ENCODE measurements around the gene EFCAB11. TPM values are rescaled to one million over a fixed set of nuclear protein-coding genes. Genes with fewer than 3 reads are reported as not detected.
A peak's percentile ranks its signal among the peaks of the same experiment; 100 is the strongest.

Gene EFCAB11
- total RNA-seq, 3 donors from 2014 or later (not counting 1 experiment from before 2014, with no cell fraction given), result 3.9 to 5.2 (median 4.0) TPM

DNA sequence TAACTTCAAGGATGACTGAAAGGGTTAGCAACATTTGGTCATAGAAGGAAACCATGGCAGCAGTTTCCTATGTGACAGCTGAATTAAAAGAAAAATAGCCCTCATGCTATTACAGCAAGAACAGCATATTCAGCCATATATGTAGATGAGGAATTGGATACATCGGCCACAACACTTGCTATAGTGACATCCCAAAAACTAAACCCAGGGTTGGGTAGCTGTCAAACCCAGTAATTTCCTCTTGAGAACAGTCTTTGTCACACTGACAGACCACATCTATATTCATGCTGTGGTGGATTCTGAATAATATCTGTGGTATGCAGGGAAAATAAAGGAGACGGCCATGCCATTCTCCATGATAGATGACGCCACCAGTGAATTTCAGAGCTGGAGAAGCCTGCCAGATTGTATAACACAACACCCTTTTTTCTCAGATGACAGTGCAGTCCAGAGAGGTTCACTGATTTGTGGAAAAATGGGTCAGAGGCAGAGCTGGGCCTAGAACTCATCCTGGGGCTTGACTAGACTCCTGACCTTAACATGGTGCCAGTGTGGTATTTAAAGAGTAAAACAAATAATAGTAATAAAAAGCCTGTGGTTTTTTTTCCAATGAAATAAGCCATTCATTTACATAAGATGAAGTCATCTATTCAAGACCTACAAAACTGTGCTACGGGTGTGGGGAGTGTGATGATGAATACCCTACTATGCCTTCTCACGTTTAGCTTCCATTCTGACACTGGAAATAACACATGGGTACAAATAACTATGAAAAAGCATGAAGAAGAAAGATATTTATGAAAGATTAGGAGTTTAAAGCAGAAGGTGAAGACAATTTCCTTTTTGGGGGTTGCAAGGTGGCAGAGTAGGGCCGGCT lies 32.3 kb downstream of the EFCAB11 start:
- TF ChIP-seq, protein P1, sequence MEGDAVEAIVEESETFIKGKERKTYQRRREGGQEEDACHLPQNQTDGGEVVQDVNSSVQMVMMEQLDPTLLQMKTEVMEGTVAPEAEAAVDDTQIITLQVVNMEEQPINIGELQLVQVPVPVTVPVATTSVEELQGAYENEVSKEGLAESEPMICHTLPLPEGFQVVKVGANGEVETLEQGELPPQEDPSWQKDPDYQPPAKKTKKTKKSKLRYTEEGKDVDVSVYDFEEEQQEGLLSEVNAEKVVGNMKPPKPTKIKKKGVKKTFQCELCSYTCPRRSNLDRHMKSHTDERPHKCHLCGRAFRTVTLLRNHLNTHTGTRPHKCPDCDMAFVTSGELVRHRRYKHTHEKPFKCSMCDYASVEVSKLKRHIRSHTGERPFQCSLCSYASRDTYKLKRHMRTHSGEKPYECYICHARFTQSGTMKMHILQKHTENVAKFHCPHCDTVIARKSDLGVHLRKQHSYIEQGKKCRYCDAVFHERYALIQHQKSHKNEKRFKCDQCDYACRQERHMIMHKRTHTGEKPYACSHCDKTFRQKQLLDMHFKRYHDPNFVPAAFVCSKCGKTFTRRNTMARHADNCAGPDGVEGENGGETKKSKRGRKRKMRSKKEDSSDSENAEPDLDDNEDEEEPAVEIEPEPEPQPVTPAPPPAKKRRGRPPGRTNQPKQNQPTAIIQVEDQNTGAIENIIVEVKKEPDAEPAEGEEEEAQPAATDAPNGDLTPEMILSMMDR (IDR thresholded peaks at IDR 0.05), result no peak
- H3K27ac ChIP-seq (ENCODE audit: low read length), result no peak overlapping the region
- Mint-ChIP-seq H3K27ac (peak overlapping the region; percentile 42 to 52), H3K4me3 (peak overlapping the region; percentile 35), H3K27me3 (ENCODE audit: low read depth in 2 of 2) (no peaks in the 10 kb centered on the region), H3K9me3 (no peaks in the 10 kb centered on the region), H3K4me1 (peaks cover 17 to 19% of the 10 kb centered on the region in 2 donors), H3K36me3 (no peaks in the 10 kb centered on the region)
- DNase-seq, result no peak
- WGBS (ENCODE audit: insufficient coverage), result 72% methylated on average over 3 of the region's 6 CpGs
- intact Hi-C loops (cut with micrococcal nuclease), result no loop called here
- H3K36me3 ChIP-seq (ENCODE audit: control insufficient read depth, insufficient read depth, low read length), result no peaks in the 10 kb centered on the region
- peaks cover 3% of the 10 kb centered on the region for H3K4me1 ChIP-seq (ENCODE audit: control insufficient read depth, insufficient read depth, low read length)
- H3K4me3 ChIP-seq (ENCODE audit: low read length), result no peak overlapping the region
- H3K27me3 ChIP-seq (ENCODE audit: control insufficient read depth, insufficient read depth, low read length), result no peaks in the 10 kb centered on the region
- H3K9me3 ChIP-seq (ENCODE audit: control insufficient read depth, insufficient read depth, low read length), result no peaks in the 10 kb centered on the region
- ATAC-seq, result peak; percentile 43 to 74 (median 55)

DNA sequence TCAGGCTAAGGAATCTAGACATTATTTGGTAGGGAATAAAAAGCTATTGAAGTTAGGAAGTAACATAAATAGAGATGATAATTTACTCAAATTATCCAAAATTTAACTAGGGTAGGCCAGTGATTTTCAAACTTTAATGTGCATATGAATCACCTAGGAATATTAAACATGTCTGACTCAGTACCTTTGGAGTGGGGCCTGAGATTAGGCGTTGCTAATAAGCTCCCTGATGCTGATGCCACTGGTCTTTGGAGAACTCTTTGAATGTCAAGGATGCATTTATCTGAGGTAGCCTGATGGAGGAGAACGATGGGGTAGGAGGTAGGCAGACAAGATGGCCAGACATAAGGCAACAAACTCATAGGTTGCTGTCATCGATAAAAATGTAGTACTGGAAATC lies 33.2 kb downstream of the EFCAB11 start:
- ATAC-seq (no peak), DNase-seq (no peak)
- H3K4me1 ChIP-seq (ENCODE audit: control insufficient read depth, insufficient read depth, low read length), result peaks cover 3% of the 10 kb centered on the region
- intact Hi-C loops (cut with micrococcal nuclease), result no loop called here
- H3K9me3 ChIP-seq (ENCODE audit: control insufficient read depth, insufficient read depth, low read length), result no peaks in the 10 kb centered on the region
- no peak overlapping the region for H3K27ac ChIP-seq (ENCODE audit: low read length)
- no peaks in the 10 kb centered on the region for H3K27me3 Mint-ChIP-seq (ENCODE audit: low read depth in 2 of 2)
- H3K36me3 Mint-ChIP-seq, result no peaks in the 10 kb centered on the region
- no peak overlapping the region for H3K27ac Mint-ChIP-seq
- no peaks in the 10 kb centered on the region for H3K9me3 Mint-ChIP-seq
- H3K4me1 Mint-ChIP-seq, result peaks cover 17 to 19% of the 10 kb centered on the region in 2 donors
- 98% methylated on average over 3 of the region's 3 CpGs for WGBS (ENCODE audit: insufficient coverage)
- H3K4me3 Mint-ChIP-seq, result no peak overlapping the region
- H3K27me3 ChIP-seq (ENCODE audit: control insufficient read depth, insufficient read depth, low read length), result no peaks in the 10 kb centered on the region
- TF ChIP-seq, protein P1 (IDR thresholded peaks at IDR 0.05), result no peak
- no peak overlapping the region for H3K4me3 ChIP-seq (ENCODE audit: low read length)
- no peaks in the 10 kb centered on the region for H3K36me3 ChIP-seq (ENCODE audit: control insufficient read depth, insufficient read depth, low read length)

DNA sequence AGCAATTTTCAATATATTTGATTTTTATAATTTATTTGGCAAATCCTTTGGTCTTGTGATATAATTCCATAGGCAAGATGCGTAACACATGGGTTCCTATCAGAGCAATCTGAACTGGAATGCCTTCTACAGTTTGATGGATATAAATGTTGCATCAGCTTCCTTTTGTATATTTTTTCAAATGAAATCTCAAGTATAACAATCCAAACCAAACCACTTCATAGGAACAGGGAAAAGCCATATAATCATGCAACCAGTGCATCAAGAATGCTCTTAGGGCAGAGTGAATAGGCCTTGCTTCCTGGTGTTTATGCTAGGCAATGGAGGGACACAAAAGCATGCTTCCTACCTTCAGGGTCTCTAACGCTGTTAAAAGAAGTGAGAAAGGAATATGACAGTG lies 34.5 kb downstream of the EFCAB11 start:
- Histone ChIP-seq H3K36me3 (ENCODE audit: control insufficient read depth, insufficient read depth, low read length) (no peaks in the 10 kb centered on the region), H3K4me3 (ENCODE audit: low read length) (no peak overlapping the region), H3K4me1 (ENCODE audit: control insufficient read depth, insufficient read depth, low read length) (peaks cover 3% of the 10 kb centered on the region), H3K27me3 (ENCODE audit: control insufficient read depth, insufficient read depth, low read length) (no peaks in the 10 kb centered on the region), H3K27ac (ENCODE audit: low read length) (no peak overlapping the region), H3K9me3 (ENCODE audit: control insufficient read depth, insufficient read depth, low read length) (no peaks in the 10 kb centered on the region)
- Mint-ChIP-seq H3K4me1 (peaks cover 17 to 19% of the 10 kb centered on the region in 2 donors), H3K27ac (no peak overlapping the region), H3K36me3 (no peaks in the 10 kb centered on the region), H3K27me3 (ENCODE audit: low read depth in 2 of 2) (no peaks in the 10 kb centered on the region), H3K4me3 (no peak overlapping the region), H3K9me3 (no peaks in the 10 kb centered on the region)
- TF ChIP-seq, protein P1 (IDR thresholded peaks at IDR 0.05), result no peak
- 94% methylated on average over 2 of the region's 2 CpGs for WGBS (ENCODE audit: insufficient coverage)
- intact Hi-C loops (cut with micrococcal nuclease), result no loop called here
- ATAC-seq, result no peak
- no peak for DNase-seq

All from natural killer cell (primary cell).